Measurements from ENCODE around the gene IREB2. TPM values are rescaled to one million over a fixed set of nuclear protein-coding genes. Genes with fewer than 3 reads are reported as not detected.

The IREB2 gene
- total RNA-seq, 1 donor from 2014 or later = 45.2 TPM

GRCh38 chr15:78550815-78551214 lies 112.8 kb downstream of the IREB2 start:
- DNase-seq = no peak

Other genes with a start within 250 kb of the IREB2 start
- gene ACSBG1, start 203.7 kb upstream of the IREB2 start, total RNA-seq = 23.6 TPM
- gene DNAJA4, start 173.7 kb upstream of the IREB2 start, total RNA-seq = 26.8 TPM
- gene SKIC8, start 138.6 kb upstream of the IREB2 start, total RNA-seq = 53.2 TPM
- gene CRABP1, start 97.9 kb upstream of the IREB2 start, total RNA-seq = 9.0 TPM
- gene HYKK, start 69.4 kb downstream of the IREB2 start, total RNA-seq = 3.1 TPM
- 118 TPM for gene PSMA4, start 102.2 kb downstream of the IREB2 start, total RNA-seq
- gene CHRNA5, start 127.3 kb downstream of the IREB2 start, total RNA-seq = 0.39 TPM
- 0.39 TPM for gene CHRNA3, start 182.8 kb downstream of the IREB2 start, total RNA-seq
- not detected for gene CHRNB4, start 203.0 kb downstream of the IREB2 start, total RNA-seq

Data from skin of body (tissue), 2 donors.